ENCODE data around the gene TREM1.

DNA sequence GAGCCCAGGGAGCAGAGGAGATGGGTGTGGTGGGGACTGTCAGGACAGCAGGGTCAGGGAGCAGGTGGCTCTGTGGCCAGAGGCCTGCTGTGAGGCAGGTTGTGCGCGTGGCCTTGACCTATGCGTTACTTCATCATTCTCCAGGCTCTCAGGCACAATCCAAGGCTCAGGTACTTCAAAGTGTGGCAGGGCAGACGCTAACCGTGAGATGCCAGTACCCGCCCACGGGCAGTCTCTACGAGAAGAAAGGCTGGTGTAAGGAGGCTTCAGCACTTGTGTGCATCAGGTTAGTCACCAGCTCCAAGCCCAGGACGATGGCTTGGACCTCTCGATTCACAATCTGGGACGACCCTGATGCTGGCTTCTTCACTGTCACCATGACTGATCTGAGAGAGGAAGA is 49.5 kb upstream of the TREM1 start:
- TF ChIP-seq, protein P1, sequence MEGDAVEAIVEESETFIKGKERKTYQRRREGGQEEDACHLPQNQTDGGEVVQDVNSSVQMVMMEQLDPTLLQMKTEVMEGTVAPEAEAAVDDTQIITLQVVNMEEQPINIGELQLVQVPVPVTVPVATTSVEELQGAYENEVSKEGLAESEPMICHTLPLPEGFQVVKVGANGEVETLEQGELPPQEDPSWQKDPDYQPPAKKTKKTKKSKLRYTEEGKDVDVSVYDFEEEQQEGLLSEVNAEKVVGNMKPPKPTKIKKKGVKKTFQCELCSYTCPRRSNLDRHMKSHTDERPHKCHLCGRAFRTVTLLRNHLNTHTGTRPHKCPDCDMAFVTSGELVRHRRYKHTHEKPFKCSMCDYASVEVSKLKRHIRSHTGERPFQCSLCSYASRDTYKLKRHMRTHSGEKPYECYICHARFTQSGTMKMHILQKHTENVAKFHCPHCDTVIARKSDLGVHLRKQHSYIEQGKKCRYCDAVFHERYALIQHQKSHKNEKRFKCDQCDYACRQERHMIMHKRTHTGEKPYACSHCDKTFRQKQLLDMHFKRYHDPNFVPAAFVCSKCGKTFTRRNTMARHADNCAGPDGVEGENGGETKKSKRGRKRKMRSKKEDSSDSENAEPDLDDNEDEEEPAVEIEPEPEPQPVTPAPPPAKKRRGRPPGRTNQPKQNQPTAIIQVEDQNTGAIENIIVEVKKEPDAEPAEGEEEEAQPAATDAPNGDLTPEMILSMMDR (IDR thresholded peaks at IDR 0.05): no peak
- no peak for TF ChIP-seq POLR2A (IDR thresholded peaks at IDR 0.05)

Data from esophagus squamous epithelium (tissue), 4 donors.